Sigmoid colon (tissue), 4 donors: Measurements from ENCODE around the gene PRRX1.

Experiments used
- EP300 ChIP-seq, 4 donors: sonication (generic); formaldehyde crosslinking; IDR thresholded peaks; one replicate each; pipeline ENCODE4 v1.6.1; 2017; ENCODE audit warnings: antibody characterized with exemption in 4 of 4
- TF ChIP-seq, protein P1 (sequence below), 4 experiments: fragments of 450-650 bp in 3 of 4; fragments of 200-600 bp in 1 of 4; IDR thresholded peaks; one replicate each; pipeline ENCODE4 v1.5.1; 2016 to 2019; ENCODE audit warnings: antibody characterized with exemption in 4 of 4, mild to moderate bottlenecking in 3 of 4, moderate library complexity in 2 of 4

DNA sequence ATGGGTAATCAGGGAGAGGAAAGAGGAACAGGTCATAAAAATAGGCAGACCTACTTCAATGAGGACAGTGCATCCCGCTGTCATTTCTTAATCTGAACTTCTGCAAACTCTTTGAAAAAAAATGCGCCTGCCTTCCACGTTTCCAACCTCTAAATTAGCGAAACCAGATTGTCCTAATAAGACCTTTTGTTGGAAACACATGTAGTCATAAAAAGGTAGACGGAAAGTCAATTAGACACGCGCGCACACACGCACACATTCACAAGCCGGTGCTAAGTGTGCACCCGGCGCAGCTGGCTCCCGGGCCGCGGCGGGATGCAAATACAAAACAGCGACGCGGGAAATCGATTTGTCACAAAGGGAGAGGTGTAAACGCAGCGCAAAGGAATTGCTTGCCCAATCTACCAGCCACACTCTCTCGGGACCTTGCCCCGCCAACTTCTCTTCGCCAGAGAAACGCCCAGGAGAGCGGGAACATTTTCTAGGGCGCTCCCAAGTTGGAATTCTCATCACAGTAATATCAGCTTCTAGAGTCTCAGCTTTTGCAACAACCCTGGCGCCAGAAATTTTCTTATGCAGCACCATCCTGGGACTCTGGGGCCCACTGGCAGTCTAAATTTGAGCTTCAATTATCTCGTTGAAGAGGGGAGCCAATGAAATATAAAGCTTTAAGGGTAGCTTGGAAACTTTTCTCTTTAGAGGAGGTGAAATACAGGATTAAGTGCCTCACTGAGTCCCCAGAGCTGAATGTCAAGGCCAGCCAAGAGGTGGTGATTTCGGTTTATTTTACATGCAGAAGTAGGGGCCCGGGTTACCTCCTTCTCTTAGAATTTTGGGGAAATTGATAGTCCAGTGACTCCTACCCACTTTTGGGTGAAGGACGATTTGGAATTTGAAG, 4.5 kb downstream of the PRRX1 start:
- TF ChIP-seq, protein P1, sequence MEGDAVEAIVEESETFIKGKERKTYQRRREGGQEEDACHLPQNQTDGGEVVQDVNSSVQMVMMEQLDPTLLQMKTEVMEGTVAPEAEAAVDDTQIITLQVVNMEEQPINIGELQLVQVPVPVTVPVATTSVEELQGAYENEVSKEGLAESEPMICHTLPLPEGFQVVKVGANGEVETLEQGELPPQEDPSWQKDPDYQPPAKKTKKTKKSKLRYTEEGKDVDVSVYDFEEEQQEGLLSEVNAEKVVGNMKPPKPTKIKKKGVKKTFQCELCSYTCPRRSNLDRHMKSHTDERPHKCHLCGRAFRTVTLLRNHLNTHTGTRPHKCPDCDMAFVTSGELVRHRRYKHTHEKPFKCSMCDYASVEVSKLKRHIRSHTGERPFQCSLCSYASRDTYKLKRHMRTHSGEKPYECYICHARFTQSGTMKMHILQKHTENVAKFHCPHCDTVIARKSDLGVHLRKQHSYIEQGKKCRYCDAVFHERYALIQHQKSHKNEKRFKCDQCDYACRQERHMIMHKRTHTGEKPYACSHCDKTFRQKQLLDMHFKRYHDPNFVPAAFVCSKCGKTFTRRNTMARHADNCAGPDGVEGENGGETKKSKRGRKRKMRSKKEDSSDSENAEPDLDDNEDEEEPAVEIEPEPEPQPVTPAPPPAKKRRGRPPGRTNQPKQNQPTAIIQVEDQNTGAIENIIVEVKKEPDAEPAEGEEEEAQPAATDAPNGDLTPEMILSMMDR (IDR thresholded peaks at IDR 0.05), result no peak
- TF ChIP-seq EP300 (IDR thresholded peaks at IDR 0.05), result no peak
